RWPE1 (cell line): Measurements from ENCODE around the gene MAST3.

Experiments
- CTCF ChIA-PET: fragments of 350-600 bp; sonication (Branson Sonifier 250); formaldehyde crosslinking; extraction: SDS; loops from one replicate; lab custom pipeline; 2021; lab: Yijun Ruan, JAX
- POLR2A ChIA-PET: fragments of 400-600 bp; formaldehyde crosslinking; extraction: SDS; loops from one replicate; lab custom pipeline; 2020; ENCODE audit warnings: antibody characterized with exemption; ENCODE audit not compliant: low non-redundant PET; lab: Yijun Ruan, JAX
- DNase-seq: peaks from one replicate; pipeline ENCODE4 v3.0.0; 2012; ENCODE audit warnings: low spot score
- H3K27ac ChIP-seq: fragments of 450-650 bp; 2 replicates; pipeline ENCODE4 v1.5.1; 2017
- TF ChIP-seq, protein P1 (sequence below): fragments of 450-650 bp; conservative IDR thresholded peaks from 2 replicates; pipeline ENCODE4 v1.5.1; 2017; ENCODE audit warnings: low read depth, mild to moderate bottlenecking

Gene MAST3

DNA sequence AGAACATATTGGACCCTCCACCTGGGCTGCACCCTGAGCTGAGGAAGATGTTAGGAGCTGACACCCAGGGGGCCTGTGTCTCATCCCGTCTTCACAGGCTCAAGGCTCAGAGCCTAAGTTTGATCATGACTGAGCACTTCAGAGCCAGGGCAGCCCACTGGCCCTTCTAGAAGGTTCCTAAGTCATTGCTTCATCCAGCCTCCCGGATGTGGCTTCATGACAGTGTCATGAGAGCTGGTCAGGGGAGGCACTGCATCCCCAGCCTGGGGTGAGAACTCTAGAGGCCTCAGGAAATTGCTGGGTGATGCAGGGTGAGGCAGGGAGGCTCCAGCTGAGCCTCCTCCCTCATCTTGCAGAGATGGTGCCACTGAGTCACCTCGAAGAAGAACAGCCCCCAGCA lies 30.5 kb downstream of the MAST3 start:
- TF ChIP-seq, protein P1, sequence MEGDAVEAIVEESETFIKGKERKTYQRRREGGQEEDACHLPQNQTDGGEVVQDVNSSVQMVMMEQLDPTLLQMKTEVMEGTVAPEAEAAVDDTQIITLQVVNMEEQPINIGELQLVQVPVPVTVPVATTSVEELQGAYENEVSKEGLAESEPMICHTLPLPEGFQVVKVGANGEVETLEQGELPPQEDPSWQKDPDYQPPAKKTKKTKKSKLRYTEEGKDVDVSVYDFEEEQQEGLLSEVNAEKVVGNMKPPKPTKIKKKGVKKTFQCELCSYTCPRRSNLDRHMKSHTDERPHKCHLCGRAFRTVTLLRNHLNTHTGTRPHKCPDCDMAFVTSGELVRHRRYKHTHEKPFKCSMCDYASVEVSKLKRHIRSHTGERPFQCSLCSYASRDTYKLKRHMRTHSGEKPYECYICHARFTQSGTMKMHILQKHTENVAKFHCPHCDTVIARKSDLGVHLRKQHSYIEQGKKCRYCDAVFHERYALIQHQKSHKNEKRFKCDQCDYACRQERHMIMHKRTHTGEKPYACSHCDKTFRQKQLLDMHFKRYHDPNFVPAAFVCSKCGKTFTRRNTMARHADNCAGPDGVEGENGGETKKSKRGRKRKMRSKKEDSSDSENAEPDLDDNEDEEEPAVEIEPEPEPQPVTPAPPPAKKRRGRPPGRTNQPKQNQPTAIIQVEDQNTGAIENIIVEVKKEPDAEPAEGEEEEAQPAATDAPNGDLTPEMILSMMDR: no peak
- CTCF ChIA-PET: interaction anchor here (0.7 to 0.8 kb wide), 2 partner anchors 133 to 338 kb away, joined by 3 to 4 read pairs; no protein-coding TSS in a partner anchor
- POLR2A ChIA-PET: no interaction called here
- DNase-seq: no peak
- H3K27ac ChIP-seq: peak overlapping the region; percentile 24; the same call in 1 of the 2 replicates

DNA sequence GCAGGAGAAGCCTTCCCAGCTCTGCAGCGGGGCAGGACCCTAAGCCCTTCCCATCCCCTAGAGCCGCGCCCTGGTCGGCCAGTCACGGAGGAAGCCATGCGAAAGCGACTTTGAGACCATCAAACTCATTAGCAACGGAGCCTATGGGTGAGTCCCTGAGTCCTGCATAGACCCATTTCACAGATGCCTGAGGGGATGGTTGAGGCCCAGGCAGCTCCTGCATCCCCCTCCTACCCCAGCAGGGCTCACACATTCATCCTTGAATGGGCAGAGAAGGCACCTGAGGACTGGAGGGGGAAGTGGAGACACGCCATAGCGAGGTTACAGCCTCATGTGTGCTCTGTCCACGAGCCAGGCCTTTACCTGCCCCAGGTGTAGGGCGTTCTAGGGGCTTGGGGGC lies 31.2 kb downstream of the MAST3 start:
- ChIA-PET POLR2A (no interaction called here), CTCF (interaction anchor here (0.8 kb wide), 1 partner anchor 337 kb away, joined by 4 read pairs; no protein-coding TSS in a partner anchor)
- H3K27ac ChIP-seq: peak overlapping the region; percentile 29
- TF ChIP-seq, protein P1: no peak
- DNase-seq: no peak

DNA sequence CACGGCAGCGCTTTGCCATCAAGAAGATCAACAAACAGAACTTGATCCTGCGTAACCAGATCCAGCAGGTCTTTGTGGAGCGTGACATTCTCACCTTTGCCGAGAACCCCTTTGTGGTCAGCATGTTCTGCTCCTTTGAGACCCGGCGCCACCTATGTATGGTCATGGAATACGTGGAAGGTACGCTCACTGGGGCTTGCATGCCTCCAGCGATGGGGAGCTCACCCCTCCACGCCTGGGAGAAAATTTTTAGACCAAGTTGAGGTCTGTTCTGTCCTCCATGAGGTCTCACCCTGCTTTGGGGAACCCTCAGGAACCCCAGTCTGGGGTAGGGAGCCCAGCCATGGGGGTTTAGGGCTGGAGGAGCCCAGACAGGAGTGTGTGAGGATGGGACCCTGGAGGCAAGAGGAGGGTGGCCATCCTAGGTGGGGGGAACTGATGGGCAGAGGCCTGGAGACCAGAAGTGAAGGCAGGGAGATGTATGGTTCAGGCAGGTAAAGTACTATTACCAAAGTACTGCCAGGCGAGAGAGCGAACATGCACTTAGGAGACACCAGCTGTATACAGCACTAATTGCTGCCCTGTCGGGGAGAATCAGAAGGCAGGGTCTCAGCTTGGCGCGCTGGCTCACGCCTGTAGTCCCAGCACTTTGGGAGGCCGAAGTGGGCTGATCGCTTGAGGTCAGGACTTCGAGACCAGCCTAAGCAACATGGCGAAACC lies 33.1 kb downstream of the MAST3 start:
- TF ChIP-seq, protein P1: no peak
- no peak overlapping the region for H3K27ac ChIP-seq
- ChIA-PET POLR2A (no interaction called here), CTCF (interaction anchor here (0.5 to 0.6 kb wide), 2 partner anchors 112 to 1513 kb away, joined by 3 read pairs; partner anchors contain the start of gene GMIP)
- DNase-seq: no peak

DNA sequence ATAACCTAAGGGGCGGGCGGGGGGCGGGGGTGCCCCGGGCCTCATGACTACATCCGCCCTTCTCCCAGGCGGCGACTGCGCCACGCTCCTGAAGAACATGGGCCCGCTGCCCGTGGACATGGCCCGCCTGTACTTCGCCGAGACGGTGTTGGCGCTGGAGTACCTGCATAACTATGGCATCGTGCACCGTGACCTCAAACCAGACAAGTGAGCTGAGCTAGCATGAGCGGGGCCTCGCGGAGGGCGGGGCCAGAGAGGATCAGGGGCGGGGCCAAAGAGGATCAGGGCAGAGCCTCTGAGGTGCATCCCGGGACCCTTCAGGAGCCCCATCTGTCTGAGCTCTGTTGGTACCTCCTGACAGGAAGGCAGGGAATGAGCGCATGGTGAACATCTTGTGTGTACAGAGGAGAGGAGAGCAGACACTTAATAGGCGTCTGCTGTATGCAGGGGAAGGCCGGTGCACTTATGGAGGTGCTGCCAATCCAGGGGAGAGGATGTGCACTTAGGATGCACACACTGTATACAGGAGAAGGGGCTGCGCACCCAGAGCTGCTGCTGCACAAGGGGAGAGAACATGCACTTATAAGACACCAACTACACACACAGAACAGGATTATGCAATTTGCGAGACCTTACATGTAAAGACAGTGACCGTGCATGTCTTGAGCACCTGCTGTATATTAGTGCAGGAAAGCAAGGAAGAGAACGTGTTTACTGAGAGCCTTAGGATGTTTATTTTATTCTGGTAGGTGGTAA lies 34.4 kb downstream of the MAST3 start:
- H3K27ac ChIP-seq: no peak overlapping the region
- DNase-seq: no peak
- CTCF ChIA-PET: no interaction called here
- TF ChIP-seq, protein P1: no peak
- POLR2A ChIA-PET: no interaction called here

DNA sequence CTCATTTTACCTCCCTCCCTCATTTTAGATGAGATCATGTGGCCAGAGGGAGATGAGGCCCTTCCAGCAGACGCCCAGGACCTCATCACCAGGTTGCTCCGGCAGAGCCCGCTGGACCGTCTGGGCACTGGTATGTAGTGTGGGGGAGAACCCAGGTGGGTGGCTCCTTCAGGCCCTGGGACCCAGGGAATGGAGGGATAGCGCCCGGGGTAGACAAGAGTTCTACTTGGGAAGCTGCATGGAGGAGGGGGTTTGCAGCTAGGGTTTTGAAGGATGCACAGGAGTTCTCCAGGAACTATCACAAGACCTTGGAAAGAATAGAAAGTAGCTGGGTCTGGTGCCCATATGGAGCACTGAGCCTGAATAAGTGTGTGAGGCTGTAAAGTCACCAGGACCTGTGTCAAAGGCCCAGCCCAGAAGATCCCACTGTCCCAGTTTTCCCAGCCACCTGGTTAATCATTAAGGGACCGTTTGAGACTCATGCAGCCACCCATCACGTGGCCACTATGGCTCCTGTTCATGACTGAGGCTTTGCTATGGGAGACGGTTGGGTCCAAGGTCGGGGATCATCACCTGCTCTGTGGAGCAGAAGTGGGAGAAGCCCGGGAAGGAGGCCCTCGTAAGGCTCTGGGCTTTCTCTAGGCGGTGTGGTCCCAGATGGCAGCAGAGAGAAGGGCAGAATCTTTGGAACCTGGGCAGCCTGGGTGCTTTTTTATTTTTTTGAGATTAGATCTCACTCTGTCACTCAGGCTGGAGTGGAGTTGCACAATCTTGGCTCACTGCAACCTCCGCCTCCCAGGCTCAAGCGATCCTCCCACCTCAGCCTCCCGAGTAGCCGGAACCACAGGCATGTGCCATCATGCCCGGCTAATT lies 38.4 kb downstream of the MAST3 start:
- ChIA-PET CTCF (no interaction called here), POLR2A (no interaction called here)
- TF ChIP-seq, protein P1: no peak
- H3K27ac ChIP-seq: peak overlapping the region; percentile 60
- no peak for DNase-seq

DNA sequence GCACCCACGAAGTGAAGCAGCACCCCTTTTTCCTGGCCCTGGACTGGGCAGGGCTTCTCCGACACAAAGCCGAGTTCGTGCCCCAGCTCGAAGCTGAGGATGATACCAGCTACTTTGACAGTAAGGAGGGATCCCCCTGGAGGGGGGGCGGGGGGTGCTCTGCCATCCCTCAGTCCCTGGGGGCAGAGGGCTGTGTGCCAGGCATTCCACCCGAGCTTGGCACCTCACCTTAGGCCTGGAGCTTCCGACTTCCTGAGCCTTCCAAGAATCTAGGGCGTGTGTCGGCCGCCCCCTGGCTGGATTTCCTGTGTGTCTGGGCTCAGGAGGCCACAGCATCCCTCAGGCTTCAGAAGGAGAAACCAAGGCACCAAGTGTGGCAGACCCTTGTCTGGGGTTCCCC lies 39.7 kb downstream of the MAST3 start:
- no peak for DNase-seq
- CTCF ChIA-PET: interaction anchor here (0.6 to 0.9 kb wide), 2 partner anchors 15 to 24 kb away, joined by 3 to 4 read pairs; no protein-coding TSS in a partner anchor
- TF ChIP-seq, protein P1: no peak
- POLR2A ChIA-PET: no interaction called here
- peak overlapping the region; percentile 60 for H3K27ac ChIP-seq
